GM12892 (cell line): ENCODE data around the gene IRF3.
A peak's percentile ranks its signal among the peaks of the same experiment; 100 is the strongest.

Source experiments
- POLR2AphosphoS5 ChIP-seq: IDR thresholded peaks from 2 replicates; pipeline ENCODE4 v1.6.1; 2011; ENCODE audit warnings: low read depth, low read length, control low read depth
- TAF1 ChIP-seq: IDR thresholded peaks from 2 replicates; pipeline ENCODE4 v1.6.1; 2011; ENCODE audit warnings: low read depth, mild to moderate bottlenecking, control low read depth, low read length, borderline replicate concordance

- TF ChIP-seq POLR2AphosphoS5 (peak; percentile 92), TAF1 (peak; percentile 79; the same call in 1 of the 2 replicates)
Measured at GRCh38 chr19:49677231-49677900, 11.7 kb upstream of the IRF3 start, which contains the start of gene PRMT1.
